ENCODE data around the gene ZNF550.
A peak's percentile ranks its signal among the peaks of the same experiment; 100 is the strongest.
"Not testable (repeated sequence)": the region's sequence is repeated elsewhere in the genome, so short reads cannot be mapped to it uniquely, and the experiment has no call there.

The ZNF550 gene

GRCh38 chr19:57527136-57527881, 32.4 kb downstream of the ZNF550 start, which contains the start of gene ZNF549:
ZNF549 (plus strand) TSS chr19:57527356; CDS start chr19:57527574, 218 bp downstream.
- peak; percentile 95 for DNase-seq

DNA sequence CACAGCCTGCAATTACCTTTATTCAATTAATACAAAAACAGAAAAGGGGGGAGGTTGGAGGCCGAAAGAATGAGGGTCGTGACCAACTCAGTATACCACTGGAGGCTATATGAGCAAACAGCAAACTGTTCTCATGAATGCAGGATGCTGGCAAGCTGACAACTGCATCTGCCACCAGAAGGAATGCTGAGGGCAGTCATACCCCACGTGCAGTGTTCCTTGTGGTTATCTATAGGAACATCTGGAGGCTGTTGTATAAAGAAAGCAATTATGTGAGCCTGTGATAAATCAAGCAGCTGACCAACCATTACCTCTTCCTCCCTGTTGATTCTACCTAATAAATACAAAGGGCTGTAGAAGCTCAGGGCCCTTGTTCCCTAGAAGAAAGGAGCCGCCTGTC, 41.6 kb downstream of the ZNF550 start:
- not testable (repeated sequence) for DNase-seq

DNA sequence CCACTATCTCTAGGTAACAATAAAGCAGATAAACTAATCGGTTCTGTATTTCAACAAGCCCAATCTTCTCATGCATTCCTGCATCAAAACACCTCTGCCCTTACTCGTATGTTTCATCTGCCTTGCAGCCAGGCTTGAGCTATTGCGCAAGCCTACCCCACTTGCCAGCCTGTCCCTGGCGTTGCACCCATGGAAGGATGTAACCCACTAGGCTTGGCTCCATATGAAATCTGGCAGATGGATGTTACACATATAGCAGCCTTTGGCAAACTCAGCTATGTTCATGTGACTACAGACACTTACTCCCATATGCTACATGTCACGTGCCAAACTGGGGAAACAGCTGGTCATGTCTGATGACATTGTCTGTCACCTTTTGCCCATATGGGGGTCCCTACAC, 44.4 kb downstream of the ZNF550 start:
- DNase-seq, result no peak

GRCh38 chr19:57512845-57513244, 46.8 kb downstream of the ZNF550 start:
- DNase-seq, result peak; percentile 16

GRCh38 chr19:57511484-57511883, 48.2 kb downstream of the ZNF550 start:
- no peak for DNase-seq

- no peak for DNase-seq
These were observed 53.5 kb downstream of the ZNF550 start for GRCh38 chr19:57506163-57506562.

DNA sequence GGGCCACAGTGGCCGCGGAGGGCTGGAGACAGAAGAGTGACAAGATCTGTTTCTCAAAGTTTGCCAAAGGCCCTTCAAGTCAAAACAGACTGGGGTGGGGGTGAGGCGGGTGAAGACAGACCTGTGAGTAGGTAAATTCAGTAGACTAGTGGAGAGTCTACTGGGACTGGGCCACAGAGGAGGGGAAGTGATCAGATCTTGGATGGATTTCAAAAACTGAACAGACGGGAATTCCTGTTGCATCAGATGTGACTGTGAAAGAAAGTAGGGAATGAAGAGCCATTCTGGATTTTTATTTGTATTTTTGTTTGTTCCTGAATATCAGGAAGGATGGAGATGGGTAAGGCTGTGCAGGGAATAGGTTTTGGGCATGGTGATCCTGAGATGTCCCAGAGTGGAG, 59.3 kb downstream of the ZNF550 start:
- DNase-seq, result not testable (repeated sequence)

- peak; percentile 98 for DNase-seq
These were observed 59.8 kb downstream of the ZNF550 start, which contains the start of gene ZNF773 for GRCh38 chr19:57499680-57500395. ZNF773 (plus strand) TSS chr19:57499938; CDS start chr19:57500081, 143 bp downstream.

DNA sequence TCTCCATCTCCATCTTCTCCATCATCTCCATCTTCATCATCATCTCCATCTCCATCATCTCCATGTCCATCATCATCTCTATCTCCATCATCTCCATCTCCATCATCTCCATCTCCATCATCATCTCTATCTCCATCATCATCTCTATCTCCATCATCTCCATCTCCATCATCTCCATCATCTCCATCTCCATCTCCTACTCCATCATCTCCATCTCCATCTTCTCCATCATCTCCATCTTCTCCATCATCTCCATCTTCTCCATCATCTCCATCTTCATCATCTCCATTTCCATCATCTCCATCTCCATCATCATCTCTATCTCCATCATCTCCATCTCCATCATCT, 60.4 kb downstream of the ZNF550 start:
- DNase-seq, result not testable (repeated sequence)

GRCh38 chr19:57488299-57488644, 71.4 kb downstream of the ZNF550 start:
- not testable (repeated sequence) for DNase-seq

- peak; percentile 97 for DNase-seq
These were observed 72.0 kb downstream of the ZNF550 start, which contains the start of gene ZNF419 for GRCh38 chr19:57487477-57488298. ZNF419 (plus strand) TSS chr19:57487750; CDS start chr19:57487951, 201 bp downstream.
